ENCODE results near the gene HSPB9. TPM values are rescaled to one million over a fixed set of nuclear protein-coding genes. Genes with fewer than 3 reads are reported as not detected.

The HSPB9 gene
- total and polyA plus RNA-seq, 8 donors = 0.40 to 1.6 (median 0.69) TPM

DNA sequence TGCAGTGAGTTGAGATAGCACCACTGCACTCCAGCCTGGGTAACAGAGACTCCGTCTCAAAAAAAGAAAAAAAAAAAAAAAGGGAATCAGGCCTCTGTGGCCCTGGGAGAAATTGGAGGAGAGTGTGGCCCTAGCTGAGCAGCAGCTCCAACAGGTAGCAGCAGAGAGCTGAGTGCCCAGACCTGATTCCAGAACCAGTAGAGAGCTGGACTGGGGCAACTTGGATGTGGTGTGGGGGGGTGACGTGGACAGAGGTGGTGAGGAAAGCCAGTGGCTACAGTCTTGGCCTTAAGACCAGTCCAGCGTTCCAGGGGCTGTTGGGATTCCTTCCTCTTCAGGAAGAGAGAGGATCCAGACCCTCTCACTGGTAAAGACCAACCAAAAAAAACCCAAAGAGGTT lies 1.7 kb downstream of the HSPB9 start:
- no peaks in the 10 kb centered on the region for H3K9me3 ChIP-seq
- FAIRE-seq (no peak), DNase-seq (no peak), ATAC-seq (no peak)
- peaks cover 9 to 11% (median 9%) of the 10 kb centered on the region in 3 donors for H3K4me1 ChIP-seq
- peaks cover 0 to 24% (median 7%) of the 10 kb centered on the region in 3 donors for H3K36me3 ChIP-seq
- 85 to 95% methylated on average over 3 of the region's 3 CpGs for WGBS, 2 donors
- TF ChIP-seq, protein P1, sequence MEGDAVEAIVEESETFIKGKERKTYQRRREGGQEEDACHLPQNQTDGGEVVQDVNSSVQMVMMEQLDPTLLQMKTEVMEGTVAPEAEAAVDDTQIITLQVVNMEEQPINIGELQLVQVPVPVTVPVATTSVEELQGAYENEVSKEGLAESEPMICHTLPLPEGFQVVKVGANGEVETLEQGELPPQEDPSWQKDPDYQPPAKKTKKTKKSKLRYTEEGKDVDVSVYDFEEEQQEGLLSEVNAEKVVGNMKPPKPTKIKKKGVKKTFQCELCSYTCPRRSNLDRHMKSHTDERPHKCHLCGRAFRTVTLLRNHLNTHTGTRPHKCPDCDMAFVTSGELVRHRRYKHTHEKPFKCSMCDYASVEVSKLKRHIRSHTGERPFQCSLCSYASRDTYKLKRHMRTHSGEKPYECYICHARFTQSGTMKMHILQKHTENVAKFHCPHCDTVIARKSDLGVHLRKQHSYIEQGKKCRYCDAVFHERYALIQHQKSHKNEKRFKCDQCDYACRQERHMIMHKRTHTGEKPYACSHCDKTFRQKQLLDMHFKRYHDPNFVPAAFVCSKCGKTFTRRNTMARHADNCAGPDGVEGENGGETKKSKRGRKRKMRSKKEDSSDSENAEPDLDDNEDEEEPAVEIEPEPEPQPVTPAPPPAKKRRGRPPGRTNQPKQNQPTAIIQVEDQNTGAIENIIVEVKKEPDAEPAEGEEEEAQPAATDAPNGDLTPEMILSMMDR (IDR thresholded peaks at IDR 0.05) = no peak
- no peak overlapping the region for H3K4me3 ChIP-seq
- intact Hi-C loops (cut with DNase I) = no loop called here
- H3K27ac ChIP-seq = no peak overlapping the region
- H3K27me3 ChIP-seq = no peaks in the 10 kb centered on the region

DNA sequence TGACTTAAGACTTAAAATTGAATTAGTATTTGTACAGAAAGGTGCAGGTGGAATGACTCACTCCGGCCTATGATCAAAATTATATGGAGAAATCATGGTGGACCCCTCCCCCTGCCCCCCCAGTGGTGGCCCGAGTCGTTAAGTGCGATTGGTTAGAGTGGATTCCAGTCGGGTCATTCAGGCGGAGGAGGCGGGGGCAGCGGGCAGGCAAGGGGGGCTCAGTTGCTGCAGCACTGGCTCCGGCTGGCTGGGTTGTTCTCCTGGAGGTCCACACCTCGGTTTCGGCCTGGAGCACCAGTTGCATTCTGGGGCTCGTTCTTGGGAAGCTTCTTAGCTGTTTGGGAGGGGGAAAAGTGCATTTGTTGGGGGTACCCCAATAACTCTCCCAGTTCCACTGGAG lies 3.0 kb downstream of the HSPB9 start:
- DNase-seq (peak in 1 of 6 donors; percentile 20), FAIRE-seq (no peak), ATAC-seq (no peak)
- intact Hi-C loops (cut with DNase I) = no loop called here
- Histone ChIP-seq H3K27me3 (no peaks in the 10 kb centered on the region), H3K36me3 (peaks cover 0 to 29% (median 11%) of the 10 kb centered on the region in 3 donors), H3K4me1 (peaks cover 9 to 13% (median 11%) of the 10 kb centered on the region in 3 donors), H3K27ac (no peak overlapping the region), H3K4me3 (no peak overlapping the region), H3K9me3 (no peaks in the 10 kb centered on the region)
- 83% methylated on average over 12 of the region's 12 CpGs for WGBS, 2 donors
- TF ChIP-seq, protein P1 (IDR thresholded peaks at IDR 0.05) = no peak

DNA sequence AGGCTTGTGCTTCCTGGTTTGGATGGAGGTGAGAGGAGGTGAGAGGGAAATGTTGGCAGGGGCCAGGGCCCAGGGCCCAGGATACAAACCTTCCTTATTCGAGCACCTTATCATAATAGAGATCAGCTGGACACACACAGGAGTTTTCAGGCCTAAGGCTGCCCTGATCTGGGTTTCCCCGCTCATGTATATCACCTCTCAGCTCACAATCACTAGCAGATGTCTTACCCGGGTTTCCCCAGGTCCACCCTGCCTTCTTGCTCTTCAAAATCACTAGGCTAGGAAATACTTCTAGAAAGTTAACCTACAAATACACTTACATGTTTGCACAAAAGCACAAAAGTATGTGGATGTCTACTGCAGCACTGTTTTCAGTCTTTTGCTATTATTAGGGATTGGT lies 4.2 kb downstream of the HSPB9 start:
- TF ChIP-seq, protein P1 (IDR thresholded peaks at IDR 0.05) = no peak
- intact Hi-C loops (cut with DNase I) = no loop called here
- DNase-seq = no peak

DNA sequence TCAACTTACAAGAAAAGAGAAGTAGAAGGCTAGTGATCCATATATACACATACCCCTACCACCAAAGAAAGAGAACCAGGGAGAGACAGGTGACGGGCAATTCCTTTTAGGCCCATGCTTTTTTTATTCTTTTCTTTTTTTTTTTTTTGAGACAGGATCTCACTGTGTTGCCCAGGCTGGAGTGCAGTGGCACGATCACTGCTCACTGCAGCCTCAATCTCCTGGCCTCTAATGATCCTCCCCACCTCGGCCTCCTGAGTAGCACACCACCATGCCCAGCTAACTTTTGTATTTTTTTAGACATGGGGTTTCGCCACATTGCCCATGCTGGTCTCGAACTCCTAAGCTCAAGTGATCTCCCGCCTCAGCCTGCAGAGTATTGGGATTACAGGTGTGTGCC lies 4.8 kb downstream of the HSPB9 start:
- no peak for ATAC-seq
- Histone ChIP-seq H3K27ac (no peak overlapping the region), H3K36me3 (peaks cover 0 to 29% (median 11%) of the 10 kb centered on the region in 3 donors), H3K4me3 (no peak overlapping the region), H3K9me3 (no peaks in the 10 kb centered on the region), H3K4me1 (peaks cover 0 to 12% (median under 1%) of the 10 kb centered on the region in 3 donors), H3K27me3 (no peaks in the 10 kb centered on the region)
- intact Hi-C loops (cut with DNase I) = no loop called here
- no peak for FAIRE-seq
- TF ChIP-seq, protein P1 (IDR thresholded peaks at IDR 0.05) = no peak
- no peak for DNase-seq
- WGBS, 2 donors = 96 to 99% methylated on average over 6 of the region's 6 CpGs

More for the DNA sequence above, 4.2 kb downstream of the HSPB9 start:
- Histone ChIP-seq H3K4me3 (no peak overlapping the region), H3K9me3 (no peaks in the 10 kb centered on the region), H3K27ac (no peak overlapping the region), H3K36me3 (peaks cover 0 to 29% (median 11%) of the 10 kb centered on the region in 3 donors), H3K27me3 (no peaks in the 10 kb centered on the region), H3K4me1 (peaks cover 3 to 11% (median 6%) of the 10 kb centered on the region in 3 donors)
- 52 to 56% methylated on average over 3 of the region's 3 CpGs for WGBS, 2 donors
- FAIRE-seq (no peak), ATAC-seq (no peak)

DNA sequence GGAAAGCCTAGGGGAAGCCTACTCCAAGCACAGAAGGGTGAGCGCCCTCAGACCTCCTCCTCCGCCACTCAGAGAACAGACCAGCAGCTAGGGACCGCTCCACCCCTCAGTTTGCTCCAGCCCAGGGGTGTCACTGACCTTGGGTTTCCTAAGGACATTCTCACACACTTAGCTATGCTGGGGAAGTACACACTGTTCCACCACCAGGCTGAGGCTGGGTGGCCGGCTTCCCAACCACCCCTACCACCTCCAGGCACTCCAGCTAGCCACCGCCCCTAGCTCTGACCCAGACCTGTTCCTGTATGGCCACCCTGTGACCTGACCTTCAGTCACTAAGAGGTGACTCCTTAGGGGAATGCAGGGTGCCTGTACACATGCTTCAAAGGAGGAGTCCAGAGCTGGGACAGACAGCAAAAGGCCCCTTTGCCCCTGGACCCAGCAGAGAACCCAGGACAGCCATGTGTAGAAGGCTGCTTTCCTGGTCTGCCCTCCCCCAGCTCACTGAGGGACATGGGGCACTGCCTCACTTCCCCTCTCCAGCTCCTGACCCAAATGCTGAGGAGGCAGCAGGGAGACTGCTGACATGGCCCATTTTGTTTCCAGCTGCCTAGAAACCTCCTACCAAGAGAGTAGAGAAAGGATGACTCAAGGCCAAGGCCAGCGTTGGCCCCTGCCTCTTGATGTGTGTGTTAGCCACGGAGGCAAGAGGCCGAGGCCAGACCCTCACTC lies 6.7 kb downstream of the HSPB9 start:
- DNase-seq (peak in 1 of 6 donors; percentile 54), ATAC-seq (peak in 1 of 4 donors; percentile 6), FAIRE-seq (no peak)
- Histone ChIP-seq H3K9me3 (no peaks in the 10 kb centered on the region), H3K27ac (peak overlapping the region in 1 of 4 donors; percentile 41), H3K27me3 (no peaks in the 10 kb centered on the region), H3K4me3 (no peak overlapping the region), H3K36me3 (peaks cover 0 to 29% (median 11%) of the 10 kb centered on the region in 3 donors), H3K4me1 (peaks cover 13 to 31% (median 16%) of the 10 kb centered on the region in 3 donors)
- intact Hi-C loops (cut with DNase I) = no loop called here
- 84 to 90% methylated on average over 8 of the region's 8 CpGs for WGBS, 2 donors
- TF ChIP-seq, protein P1 (IDR thresholded peaks at IDR 0.05) = no peak
